Psoas muscle (tissue), 8 donors: ENCODE results near the gene PARS2. TPM values are rescaled to one million over a fixed set of nuclear protein-coding genes. Genes with fewer than 3 reads are reported as not detected.

Experiments
- ATAC-seq, 4 donors: fragments of 200-7000 bp; cut with Tn5 transposase; one replicate each; pipeline ENCODE4 v1.9.1; 2020; ENCODE audit warnings: moderate library complexity in 3 of 4, mild to moderate bottlenecking in 2 of 4
- DNase-seq, 2 donors: peaks; one replicate each; pipeline ENCODE4 v3.0.0-alpha.2; 2020
- H3K27ac ChIP-seq: fragments of 200-600 bp; one replicate; pipeline ENCODE4 v1.8.0; 2022
- H3K27me3 ChIP-seq, 3 donors: fragments of 200-600 bp in 1 of 3; one replicate each; pipeline versions ENCODE4 v1.6.1 to v1.8.0; 2013 to 2022; ENCODE audit warnings: low read length in 2 of 3, mild to moderate bottlenecking in 2 of 3, moderate library complexity in 1 of 3; ENCODE audit not compliant: insufficient read depth in 3 of 3
- H3K36me3 ChIP-seq, 2 donors: fragments of 200-600 bp in 1 of 2; one replicate each; pipeline versions ENCODE4 v1.6.1 to v1.8.0; 2013 to 2022; ENCODE audit warnings: low read depth in 1 of 2, mild to moderate bottlenecking in 1 of 2, moderate library complexity in 1 of 2; ENCODE audit not compliant: insufficient read depth in 1 of 2
- H3K4me1 ChIP-seq: fragments of 200-600 bp; one replicate; pipeline ENCODE4 v1.8.0; 2022
- H3K4me3 ChIP-seq: fragments of 200-600 bp; one replicate; pipeline ENCODE4 v1.8.0; 2022; ENCODE audit warnings: mild to moderate bottlenecking
- H3K9me3 ChIP-seq: fragments of 200-600 bp; one replicate; pipeline ENCODE4 v1.8.0; 2022
- CTCF ChIP-seq: fragments of 200-600 bp; IDR thresholded peaks from one replicate; pipeline ENCODE4 v1.8.0; 2022; ENCODE audit warnings: antibody characterized with exemption
- WGBS, 3 donors: extraction: QIAGEN DNeasy Blood & Tissue Kit; methylation state at CpG; one replicate each; pipeline versions ENCODE4 v1.1.6 to v1.1.7; 2013; 5-methylcytosine and 5-hydroxymethylcytosine counted together
- intact Hi-C, 2 donors: fragments of 100-400 bp; cut with DNase I; formaldehyde crosslinking; loops; one replicate each; pipeline versions ENCODE4 v1.11.0 to v1.14.2; 2022
- polyA plus RNA-seq, 3 donors: library from polyadenylated mRNA; stranded (reverse); fragments of 200-250 nt; gene quantifications; one replicate each; pipeline ENCODE4 v1.2.3, GENCODE V29; 2013
- total RNA-seq, 4 donors: library from RNA; stranded (reverse); fragmentation: NEBNext Ultra II Directional in 2 of 4; extraction: Animal tissue kit (Norgen Biotek cat#: 25700) in 2 of 4; gene quantifications; one replicate each; pipeline versions ENCODE4 v1.2.1 to v1.2.4, GENCODE V29; 2021 to 2023
- donor health status: healthy with polysubstance abuse.
- donor health status: DM: no; HTN: no; CAD: no; lungs with moderate emphysema.
- donor health status: Bipolar disorder and iron deficiency.
- donor health status: healthy.
- donor health status: DM: yes; HTN: yes; CAD: no.
- donor health status: DM: no; HTN: no; CAD: no.
- donor health status: DM: no; HTN: no; CAD: no.
- donor health status: DM: yes; HTN: yes; CAD: no.

The PARS2 gene
- total and polyA plus RNA-seq, 7 donors = 2.4 to 5.6 (median 3.5) TPM

GRCh38 chr1:54716299-54717047 is 47.9 kb downstream of the PARS2 start:
- Histone ChIP-seq H3K4me1 (peaks cover 8% of the 10 kb centered on the region), H3K36me3 (peaks cover 11 to 49% of the 10 kb centered on the region in 2 donors), H3K27ac (peak overlapping the region; percentile 90), H3K9me3 (no peaks in the 10 kb centered on the region), H3K27me3 (no peaks in the 10 kb centered on the region), H3K4me3 (peak overlapping the region; percentile 94)
- intact Hi-C loops = loop anchor here (5.0 to 10.0 kb wide), 2 partner anchors 46 to 662 kb away; partner anchors contain the start of genes PARS2 (in 2 of the 2), TCEANC2 (in 2 of the 2) and TMEM59 (in 2 of the 2)
- ATAC-seq (peak; percentile 20 to 60 (median 46)), DNase-seq (no peak)
- WGBS, 3 donors = 40 to 41% (median 41%) methylated on average over 8 of the region's 8 CpGs
- TF ChIP-seq CTCF = no peak

- Histone ChIP-seq H3K27ac (peak within 1 kb of the TSS; percentile 90), H3K4me3 (peak within 1 kb of the TSS; percentile 94), H3K4me1 (peaks cover 8% of the 10 kb centered on the region), H3K36me3 (peaks cover 11 to 41% of the 10 kb centered on the region in 2 donors), H3K9me3 (no peaks in the 10 kb centered on the region), H3K27me3 (no peaks in the 10 kb centered on the region)
- TF ChIP-seq CTCF = no peak
- WGBS, 3 donors = 1 to 2% (median 1%) methylated on average over 40 to 51 of the region's 51 CpGs
- DNase-seq (peak; percentile 87 to 90), ATAC-seq (peak; percentile 98 to 99 (median 99))
- intact Hi-C loops = loop anchor here (5.0 to 10.0 kb wide), 2 partner anchors 47 to 661 kb away; partner anchors contain the start of genes PARS2 (in 2 of the 2), TCEANC2 (in 2 of the 2) and TMEM59 (in 2 of the 2)
Observed at GRCh38 chr1:54715493-54716298, 48.6 kb downstream of the PARS2 start, which contains the start of gene TTC4. TSS of gene TTC4 (plus strand) at chr1:54715861. CDS start at chr1:54715909, 48 bp downstream.

GRCh38 chr1:54714881-54715492 is 49.3 kb downstream of the PARS2 start:
- Histone ChIP-seq H3K4me1 (peaks cover 8% of the 10 kb centered on the region), H3K36me3 (peaks cover 11 to 34% of the 10 kb centered on the region in 2 donors), H3K9me3 (no peaks in the 10 kb centered on the region), H3K4me3 (peak overlapping the region; percentile 94), H3K27ac (peak overlapping the region; percentile 90), H3K27me3 (no peaks in the 10 kb centered on the region)
- DNase-seq = no peak
- intact Hi-C loops = loop anchor here (5.0 to 10.0 kb wide), 2 partner anchors 47 to 660 kb away; partner anchors contain the start of genes PARS2 (in 2 of the 2), TCEANC2 (in 2 of the 2) and TMEM59 (in 2 of the 2)
- peak in 3 of 4 donors; percentile 4 to 18 (median 18) for ATAC-seq
- WGBS, 3 donors = 90 to 92% (median 90%) methylated on average over 7 of the region's 7 CpGs
- no peak for TF ChIP-seq CTCF

GRCh38 chr1:54711536-54711935 is 52.8 kb downstream of the PARS2 start:
- Histone ChIP-seq H3K27me3 (no peaks in the 10 kb centered on the region), H3K9me3 (no peaks in the 10 kb centered on the region), H3K36me3 (peaks cover 0 to 21% of the 10 kb centered on the region in 2 donors), H3K4me1 (peaks cover 3% of the 10 kb centered on the region), H3K27ac (no peak overlapping the region), H3K4me3 (no peak overlapping the region)
- ATAC-seq (no peak), DNase-seq (no peak)
- intact Hi-C loops = loop anchor here (10.0 kb wide), 1 partner anchor 657 kb away; the partner anchor contains the start of genes TCEANC2 (in 2 of the 2) and TMEM59 (in 2 of the 2)
- no peak for TF ChIP-seq CTCF
- WGBS, 3 donors = 88 to 91% (median 90%) methylated on average over 10 of the region's 10 CpGs
